ENCODE results near the gene AURKB. TPM values are rescaled to one million over a fixed set of nuclear protein-coding genes. Genes with fewer than 3 reads are reported as not detected.

Gene AURKB
- total and polyA plus RNA-seq, 2 of the 13 experiments (the other 11 are each of a cell fraction or from before 2014, with no cell fraction given), result 29.5 to 75.3 TPM

GRCh38 chr17:8186787-8187516 lies 23.4 kb downstream of the AURKB start (continued):
- no peak for TF ChIP-seq CSRNP2 (CRISPR knock-in tag; conservative IDR thresholded peaks at IDR 0.05; ENCODE audit: low read depth)
- TF ChIP-seq NCOA1 (CRISPR knock-in tag; IDR thresholded peaks at IDR 0.05), result no peak; the same call in 1 of the 2 replicates
- TF ChIP-seq TAF15 (IDR thresholded peaks at IDR 0.05; ENCODE audit: low read depth, low read length, poor library complexity, severe bottlenecking), result no peak
- TF ChIP-seq ARNT (IDR thresholded peaks at IDR 0.05), result no peak
- no peak for TF ChIP-seq ZBTB8A (CRISPR knock-in tag; IDR thresholded peaks at IDR 0.05; ENCODE audit: borderline replicate concordance, low read depth)
- no peak; the same call in 1 of the 2 replicates for TF ChIP-seq RARA (CRISPR knock-in tag; IDR thresholded peaks at IDR 0.05)
- 0 out of 2 replicates have a peak, but pooled peaks have one; percentile 34 for TF ChIP-seq THAP9 (CRISPR knock-in tag; IDR thresholded peaks at IDR 0.05; ENCODE audit: borderline replicate concordance)
- TF ChIP-seq SCMH1 (CRISPR knock-in tag; IDR thresholded peaks at IDR 0.05; ENCODE audit: borderline replicate concordance), result no peak
- peak; percentile 32; the same call in 1 of the 2 replicates for TF ChIP-seq SP4 (CRISPR knock-in tag; IDR thresholded peaks at IDR 0.05)
- 0 out of 2 replicates have a peak, but pooled peaks have one; percentile 11 for TF ChIP-seq ZBTB33 (CRISPR knock-in tag; IDR thresholded peaks at IDR 0.05)
- 0 out of 2 replicates have a peak, but pooled peaks have one; percentile 47 for TF ChIP-seq NFIC (IDR thresholded peaks at IDR 0.05; ENCODE audit: low read length)
- TF ChIP-seq SRSF4 (IDR thresholded peaks at IDR 0.05; ENCODE audit: low read depth, low read length, poor library complexity, severe bottlenecking), result no peak
- TF ChIP-seq POGZ (CRISPR knock-in tag; IDR thresholded peaks at IDR 0.05), result peak; percentile 10; the same call in 1 of the 2 replicates
- TF ChIP-seq ATAD3A (CRISPR knock-in tag; IDR thresholded peaks at IDR 0.05), result no peak
- no peak; the same call in 1 of the 2 replicates for TF ChIP-seq TSC22D2 (CRISPR knock-in tag; IDR thresholded peaks at IDR 0.05; ENCODE audit: borderline replicate concordance)
- TF ChIP-seq ZMYM4 (CRISPR knock-in tag; IDR thresholded peaks at IDR 0.05), result peak; percentile 43; the same call in 1 of the 2 replicates
- TF ChIP-seq ZC3H13 (CRISPR knock-in tag; IDR thresholded peaks at IDR 0.05), result no peak
- peak; percentile 59; the same call in 1 of the 2 replicates for TF ChIP-seq ATF7-NPFF (CRISPR knock-in tag; IDR thresholded peaks at IDR 0.05; ENCODE audit: low read depth)
- no peak for TF ChIP-seq KLF9 (CRISPR knock-in tag; IDR thresholded peaks at IDR 0.05; ENCODE audit: low read depth)
- peak; percentile 60; the same call in 1 of the 2 replicates for TF ChIP-seq ZNF878 (CRISPR knock-in tag; IDR thresholded peaks at IDR 0.05)
- TF ChIP-seq ZNF703 (CRISPR knock-in tag; IDR thresholded peaks at IDR 0.05; ENCODE audit: borderline replicate concordance), result no peak; the same call in 1 of the 2 replicates

Data from HepG2 (cell line).